ENCODE measurements around the gene MYH14.

DNA sequence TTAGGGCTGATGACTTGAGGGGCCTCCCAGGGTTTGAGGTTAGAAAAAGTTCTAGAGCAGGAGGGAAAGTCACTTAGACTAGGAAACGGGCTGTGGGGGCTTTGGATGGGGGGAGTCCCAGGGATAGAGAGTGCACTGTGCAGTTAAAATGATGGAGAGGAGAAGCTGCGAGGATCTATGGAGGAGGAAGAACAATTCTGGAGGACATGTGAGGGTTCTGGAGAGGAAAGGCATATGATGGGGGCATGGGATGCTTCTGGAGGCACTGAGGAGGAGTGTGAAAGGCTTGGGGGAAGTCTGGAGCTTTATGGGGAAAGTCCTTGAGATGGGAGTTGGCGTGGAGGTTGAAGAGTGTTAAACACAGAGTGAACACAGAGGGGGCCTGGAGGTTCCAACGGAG lies 123.6 kb downstream of the MYH14 start:
- TF ChIP-seq CTCF (conservative IDR thresholded peaks at IDR 0.05 in 1 of 2, IDR thresholded peaks at IDR 0.05 in 1 of 2; ENCODE audit: low read depth in 1 of 2, low read length in 2 of 2) (no peak), EZH2 (IDR thresholded peaks at IDR 0.05; ENCODE audit: low read length, missing control alignments) (no peak)
